Mesenchymal stem cell (in vitro differentiated cells and primary cell): ENCODE data around the gene FAM32A.
A peak's percentile ranks its signal among the peaks of the same experiment; 100 is the strongest.

ENCODE experiments used
- DNase-seq: peaks from one replicate; pipeline ENCODE4 v3.0.0-alpha.2; 2013
- H2AFZ ChIP-seq: one replicate; pipeline ENCODE4 v1.6.1; 2013; ENCODE audit warnings: low read depth, mild to moderate bottlenecking, control low read depth, inconsistent platforms, low read length, moderate library complexity
- H2AK5ac ChIP-seq: 2 replicates; pipeline ENCODE4 v1.6.1; 2013; ENCODE audit warnings: low read length, moderate library complexity, mild to moderate bottlenecking, inconsistent platforms; ENCODE audit not compliant: severe bottlenecking
- H2BK120ac ChIP-seq: one replicate; pipeline ENCODE4 v1.6.1; 2013; ENCODE audit warnings: low read depth, mild to moderate bottlenecking, inconsistent platforms, low read length, moderate library complexity
- H2BK12ac ChIP-seq, 2 experiments: one replicate each; pipeline ENCODE4 v1.6.1; 2013; ENCODE audit warnings: inconsistent platforms in 2 of 2, low read length in 2 of 2, mild to moderate bottlenecking in 2 of 2, moderate library complexity in 2 of 2, control low read depth in 1 of 2
- H2BK15ac ChIP-seq: one replicate; pipeline ENCODE4 v1.6.1; 2013; ENCODE audit warnings: mild to moderate bottlenecking, low read depth, inconsistent platforms; ENCODE audit not compliant: poor library complexity, severe bottlenecking
- H2BK5ac ChIP-seq: 2 replicates; pipeline ENCODE4 v1.6.1; 2013; ENCODE audit warnings: low read depth, mild to moderate bottlenecking, low read length, control low read depth, inconsistent platforms; ENCODE audit not compliant: poor library complexity, severe bottlenecking
- H3K14ac ChIP-seq, 2 experiments: one replicate each; pipeline ENCODE4 v1.6.1; 2013; ENCODE audit warnings: inconsistent platforms in 2 of 2, low read length in 2 of 2, control low read depth in 1 of 2, mild to moderate bottlenecking in 1 of 2, moderate library complexity in 1 of 2
- H3K18ac ChIP-seq, 2 experiments: one replicate each; pipeline ENCODE4 v1.6.1; 2013; ENCODE audit warnings: inconsistent platforms in 2 of 2, low read length in 2 of 2, control low read depth in 1 of 2, low read depth in 1 of 2, mild to moderate bottlenecking in 1 of 2
- H3K23ac ChIP-seq, 2 experiments: one replicate each; pipeline ENCODE4 v1.6.1; 2013; ENCODE audit warnings: inconsistent platforms in 2 of 2, low read length in 2 of 2, mild to moderate bottlenecking in 2 of 2, moderate library complexity in 2 of 2, control low read depth in 1 of 2
- H3K27ac ChIP-seq: 2 replicates; pipeline ENCODE4 v1.5.1; 2013; ENCODE audit warnings: mild to moderate bottlenecking, moderate library complexity, low read length, control low read depth, inconsistent platforms; ENCODE audit not compliant: poor library complexity, severe bottlenecking
- H3K27me3 ChIP-seq, 2 experiments: 2 replicates each; pipeline versions ENCODE4 v1.6.1 to v1.7.0; 2013; ENCODE audit warnings: low read length in 2 of 2, mild to moderate bottlenecking in 2 of 2, moderate library complexity in 2 of 2, control low read depth in 1 of 2, inconsistent platforms in 1 of 2; ENCODE audit not compliant: control insufficient read depth in 1 of 2, insufficient read depth in 1 of 2
- H3K36me3 ChIP-seq, 2 experiments: 2 replicates each; pipeline versions ENCODE4 v1.6.1 to v1.7.0; 2013; ENCODE audit warnings: low read length in 2 of 2, control low read depth in 1 of 2, inconsistent platforms in 1 of 2, low read depth in 1 of 2, mild to moderate bottlenecking in 1 of 2; ENCODE audit not compliant: insufficient read depth in 2 of 2, control insufficient read depth in 1 of 2
- H3K4ac ChIP-seq, 2 experiments: one replicate each; pipeline ENCODE4 v1.6.1; 2013; ENCODE audit warnings: inconsistent platforms in 2 of 2, low read length in 2 of 2, mild to moderate bottlenecking in 2 of 2, moderate library complexity in 2 of 2, control low read depth in 1 of 2, low read depth in 1 of 2
- H3K4me1 ChIP-seq: 2 replicates; pipeline ENCODE4 v1.6.1; 2013; ENCODE audit warnings: low read depth, low read length, control low read depth; ENCODE audit not compliant: control insufficient read depth, insufficient read depth
- H3K4me2 ChIP-seq: 2 replicates; pipeline ENCODE4 v1.6.1; 2013; ENCODE audit warnings: low read length, mild to moderate bottlenecking, inconsistent platforms; ENCODE audit not compliant: poor library complexity, severe bottlenecking
- H3K4me3 ChIP-seq, 2 experiments: 2 replicates each; pipeline versions ENCODE4 v1.5.1 to v1.7.0; 2013; ENCODE audit warnings: low read length in 2 of 2, mild to moderate bottlenecking in 2 of 2, control low read depth in 1 of 2, low read depth in 1 of 2; ENCODE audit not compliant: insufficient read depth in 1 of 2
- H3K79me1 ChIP-seq: replicated peaks from 2 replicates; pipeline ENCODE4 v1.6.1; 2013; ENCODE audit warnings: mild to moderate bottlenecking, control low read depth, low read length, inconsistent platforms; ENCODE audit not compliant: poor library complexity, severe bottlenecking
- H3K9ac ChIP-seq: 2 replicates; pipeline ENCODE4 v1.7.0; 2013; ENCODE audit warnings: mild to moderate bottlenecking, low read length, moderate library complexity
- H3K9me3 ChIP-seq: 2 replicates; pipeline ENCODE4 v1.7.0; 2013; ENCODE audit warnings: mild to moderate bottlenecking, low read length; ENCODE audit not compliant: control insufficient read depth
- H4K8ac ChIP-seq: one replicate; pipeline ENCODE4 v1.6.1; 2013; ENCODE audit warnings: inconsistent platforms, mild to moderate bottlenecking, low read length, moderate library complexity
- H4K91ac ChIP-seq: one replicate; pipeline ENCODE4 v1.6.1; 2013; ENCODE audit warnings: mild to moderate bottlenecking, low read length, inconsistent platforms
- WGBS: methylation state at CpG from one replicate; pipeline ENCODE4 v1.1.7; 2013; ENCODE audit warnings: mixed read lengths; 5-methylcytosine and 5-hydroxymethylcytosine counted together

The FAM32A gene

GRCh38 chr19:16197622-16198369, 12.6 kb downstream of the FAM32A start, which contains the start of gene AP1M1:
AP1M1 (plus strand) TSS chr19:16197911; CDS start chr19:16198027, 116 bp downstream.
- peak within 1 kb of the TSS; percentile 98 to 99 for H3K18ac ChIP-seq
- no peaks in the 10 kb centered on the region for H3K27me3 ChIP-seq
- no peaks in the 10 kb centered on the region for H3K9me3 ChIP-seq
- H3K14ac ChIP-seq, result peak within 1 kb of the TSS in 1 of 2 experiments; percentile 100
- H3K36me3 ChIP-seq, result peaks cover 32 to 39% of the 10 kb centered on the region in 2 experiments
- peaks cover 9% of the 10 kb centered on the region for H3K79me1 ChIP-seq
- peak within 1 kb of the TSS; percentile 99 to 100 for H3K4me3 ChIP-seq
- no peak within 1 kb of the TSS for H2BK15ac ChIP-seq
- H3K4me2 ChIP-seq, result peak within 1 kb of the TSS; percentile 78
- WGBS, result under 1% methylated on average over 65 of the region's 65 CpGs
- H3K9ac ChIP-seq, result peak within 1 kb of the TSS; percentile 97
- H2AFZ ChIP-seq, result peak within 1 kb of the TSS; percentile 87
- peak within 1 kb of the TSS; percentile 92 for H2BK120ac ChIP-seq
- peak within 1 kb of the TSS; percentile 79 to 99 for H3K4ac ChIP-seq
- H4K91ac ChIP-seq, result peak within 1 kb of the TSS; percentile 99
- H3K27ac ChIP-seq, result peak within 1 kb of the TSS; percentile 72
- H2BK12ac ChIP-seq, result peak within 1 kb of the TSS; percentile 11 to 15
- peak; percentile 96 for DNase-seq
- peak within 1 kb of the TSS in 1 of 2 experiments; percentile 75 for H3K23ac ChIP-seq
- H3K4me1 ChIP-seq, result peaks cover 23% of the 10 kb centered on the region
- peak within 1 kb of the TSS; percentile 58 for H2AK5ac ChIP-seq
- H4K8ac ChIP-seq, result peak within 1 kb of the TSS; percentile 100
- peak within 1 kb of the TSS; percentile 9 for H2BK5ac ChIP-seq

GRCh38 chr19:16198370-16198651, 13.1 kb downstream of the FAM32A start:
- H3K18ac ChIP-seq, result peak overlapping the region; percentile 42 to 98
- H2AK5ac ChIP-seq, result peak overlapping the region; percentile 58
- no peak overlapping the region for H2AFZ ChIP-seq
- peaks cover 36 to 39% of the 10 kb centered on the region in 2 experiments for H3K36me3 ChIP-seq
- peak overlapping the region; percentile 92 for H2BK120ac ChIP-seq
- peaks cover 14% of the 10 kb centered on the region for H3K79me1 ChIP-seq
- WGBS, result 1% methylated on average over 18 of the region's 18 CpGs
- H3K4me3 ChIP-seq, result peak overlapping the region; percentile 99 to 100
- peak overlapping the region; percentile 72 for H3K4me2 ChIP-seq
- no peak overlapping the region for H2BK5ac ChIP-seq
- peaks cover 23% of the 10 kb centered on the region for H3K4me1 ChIP-seq
- peak overlapping the region in 1 of 2 experiments; percentile 8 for H2BK12ac ChIP-seq
- DNase-seq, result no peak
- H2BK15ac ChIP-seq, result no peak overlapping the region
- no peak overlapping the region for H3K27ac ChIP-seq
- H3K27me3 ChIP-seq, result no peaks in the 10 kb centered on the region
- H3K14ac ChIP-seq, result peak overlapping the region in 1 of 2 experiments; percentile 100
- peak overlapping the region; percentile 99 for H4K91ac ChIP-seq
- peak overlapping the region; percentile 79 to 99 for H3K4ac ChIP-seq
- peak overlapping the region in 1 of 2 experiments; percentile 46 for H3K23ac ChIP-seq
- peak overlapping the region; percentile 97 for H3K9ac ChIP-seq
- H3K9me3 ChIP-seq, result no peaks in the 10 kb centered on the region
- H4K8ac ChIP-seq, result peak overlapping the region; percentile 57

GRCh38 chr19:16199275-16199932, 14.2 kb downstream of the FAM32A start:
- Histone ChIP-seq H3K14ac (no peak overlapping the region), H3K18ac (no peak overlapping the region), H2AK5ac (no peak overlapping the region), H4K91ac (no peak overlapping the region), H3K27me3 (no peaks in the 10 kb centered on the region), H2AFZ (no peak overlapping the region), H2BK5ac (no peak overlapping the region), H2BK15ac (no peak overlapping the region), H3K4me2 (no peak overlapping the region), H3K9me3 (no peaks in the 10 kb centered on the region), H3K36me3 (peaks cover 39 to 43% of the 10 kb centered on the region in 2 experiments), H3K9ac (peak overlapping the region; percentile 97), H3K27ac (no peak overlapping the region), H2BK120ac (no peak overlapping the region), H3K79me1 (peaks cover 22% of the 10 kb centered on the region), H3K4me1 (peaks cover 25% of the 10 kb centered on the region), H3K23ac (no peak overlapping the region), H3K4ac (no peak overlapping the region), H2BK12ac (no peak overlapping the region), H4K8ac (no peak overlapping the region), H3K4me3 (peak overlapping the region in 1 of 2 experiments; percentile 99)
- DNase-seq, result no peak
- 97% methylated on average over 8 of the region's 9 CpGs for WGBS
